GM19099 (cell line): ENCODE data around the gene COLEC12.

Experiments
- POLR2A ChIP-seq: IDR thresholded peaks from 3 replicates; pipeline ENCODE4 v1.6.1; 2011; ENCODE audit warnings: low read depth; ENCODE audit not compliant: insufficient read length; ENCODE audit errors: extremely low read depth

Gene COLEC12

GRCh38 chr18:306608-307255 is 193.8 kb downstream of the COLEC12 start:
- TF ChIP-seq POLR2A: no peak

DNA sequence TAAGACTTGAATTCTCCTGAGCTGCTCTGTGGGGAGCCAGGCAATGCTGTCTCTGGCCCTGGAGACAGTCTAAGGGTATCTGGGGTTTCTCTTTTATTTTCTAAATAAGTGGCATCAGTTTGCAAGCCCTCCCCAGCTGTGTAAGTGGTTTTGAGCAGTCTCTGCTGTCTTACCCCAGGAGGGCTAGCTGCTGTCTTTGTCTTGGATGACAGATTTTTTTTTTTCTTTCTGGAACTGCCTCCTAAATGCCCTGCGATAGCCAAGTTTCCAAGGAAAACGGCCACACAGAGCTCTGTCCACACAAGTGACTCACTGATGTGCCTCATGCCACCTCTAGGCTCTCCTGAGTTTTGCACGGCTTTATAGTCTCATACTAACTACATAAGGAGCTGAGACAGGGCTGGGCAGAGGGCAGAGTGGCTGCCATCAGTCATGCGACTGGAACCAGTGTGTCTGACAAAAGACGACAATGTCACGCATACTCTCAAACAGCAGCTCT is 195.4 kb downstream of the COLEC12 start:
- TF ChIP-seq POLR2A: no peak

DNA sequence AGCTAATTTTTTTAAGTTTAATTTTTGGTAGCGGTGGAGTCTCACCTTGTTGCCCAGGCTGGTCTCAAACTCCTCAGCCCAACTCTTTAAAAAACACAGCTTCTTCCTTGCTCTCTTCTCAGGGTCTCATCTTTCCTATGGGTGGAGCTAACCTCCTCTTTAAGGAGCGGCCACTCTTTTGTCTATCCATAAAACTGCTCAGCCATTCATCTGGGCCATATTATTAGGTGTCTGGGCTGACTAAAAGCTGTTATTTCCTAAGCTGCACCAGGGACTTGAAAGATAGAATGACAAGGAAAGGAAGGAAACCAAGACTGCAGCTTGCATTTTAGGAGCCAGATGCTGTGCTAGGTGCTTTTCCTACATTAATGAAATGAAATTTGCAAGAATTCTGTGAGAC is 196.9 kb downstream of the COLEC12 start:
- no peak for TF ChIP-seq POLR2A

GRCh38 chr18:303011-303410 is 197.5 kb downstream of the COLEC12 start:
- no peak for TF ChIP-seq POLR2A

DNA sequence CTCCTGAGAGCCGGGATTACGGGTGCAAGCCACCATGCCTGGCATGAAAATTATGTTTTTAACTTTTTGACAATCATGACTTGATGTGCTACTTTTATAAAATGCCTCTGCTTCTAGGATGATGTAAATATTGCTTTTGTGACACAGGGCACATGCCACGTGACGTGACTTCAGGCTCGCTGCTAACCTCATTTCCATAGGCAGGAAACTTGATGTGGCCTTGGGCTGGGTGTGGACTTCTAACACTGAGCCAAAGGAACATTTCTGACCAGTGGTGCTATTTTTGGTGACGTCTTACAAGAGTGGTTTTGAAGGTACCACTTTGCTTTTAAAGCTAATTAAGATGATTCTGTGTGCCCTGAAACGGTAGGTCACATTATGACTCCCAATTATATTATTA is 198.4 kb downstream of the COLEC12 start:
- no peak for TF ChIP-seq POLR2A

DNA sequence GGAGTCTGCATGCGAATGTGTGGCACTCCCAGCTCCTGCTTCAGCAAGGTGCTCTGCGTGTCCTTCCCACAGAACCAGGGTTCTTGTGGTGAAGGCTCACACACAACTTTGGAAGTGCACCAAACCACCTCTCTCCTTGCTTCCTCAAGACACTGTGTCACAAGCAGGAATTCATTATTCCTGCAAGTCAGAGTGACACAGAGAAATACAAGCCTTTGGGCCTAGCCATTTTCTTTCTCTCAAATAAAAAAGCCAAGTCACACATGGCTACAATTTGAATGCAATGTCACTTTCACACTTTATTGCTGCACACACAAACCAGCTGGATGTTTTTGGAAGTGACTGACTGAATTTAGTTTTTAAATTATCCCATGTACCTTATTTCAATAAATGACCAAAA is 202.6 kb downstream of the COLEC12 start:
- no peak for TF ChIP-seq POLR2A

GRCh38 chr18:295756-296490 is 204.6 kb downstream of the COLEC12 start:
- TF ChIP-seq POLR2A: no peak

GRCh38 chr18:294566-294965 is 205.9 kb downstream of the COLEC12 start:
- TF ChIP-seq POLR2A: no peak

DNA sequence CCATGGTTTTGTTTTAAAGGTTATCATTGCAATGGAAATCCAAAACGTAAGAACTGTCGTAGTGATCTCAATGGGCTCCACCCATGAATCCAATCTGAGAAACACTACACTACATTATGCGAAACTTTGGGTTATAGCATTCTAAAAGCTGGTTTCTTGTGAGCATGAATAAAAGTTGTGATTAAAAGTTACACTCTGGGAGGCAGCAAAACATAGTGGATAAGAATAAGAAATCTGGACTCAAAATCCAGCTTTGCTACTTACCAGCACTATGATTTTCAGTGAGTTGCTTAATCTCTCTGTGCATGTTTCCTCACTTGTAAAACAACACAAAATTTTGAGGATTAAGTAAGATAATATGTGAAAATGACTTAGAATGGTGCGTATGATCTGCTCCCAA is 207.0 kb downstream of the COLEC12 start:
- TF ChIP-seq POLR2A: no peak

- TF ChIP-seq POLR2A: no peak
Observed at GRCh38 chr18:292271-292670, 208.2 kb downstream of the COLEC12 start.

- TF ChIP-seq POLR2A: no peak
Observed at GRCh38 chr18:289026-289425, 211.5 kb downstream of the COLEC12 start.

DNA sequence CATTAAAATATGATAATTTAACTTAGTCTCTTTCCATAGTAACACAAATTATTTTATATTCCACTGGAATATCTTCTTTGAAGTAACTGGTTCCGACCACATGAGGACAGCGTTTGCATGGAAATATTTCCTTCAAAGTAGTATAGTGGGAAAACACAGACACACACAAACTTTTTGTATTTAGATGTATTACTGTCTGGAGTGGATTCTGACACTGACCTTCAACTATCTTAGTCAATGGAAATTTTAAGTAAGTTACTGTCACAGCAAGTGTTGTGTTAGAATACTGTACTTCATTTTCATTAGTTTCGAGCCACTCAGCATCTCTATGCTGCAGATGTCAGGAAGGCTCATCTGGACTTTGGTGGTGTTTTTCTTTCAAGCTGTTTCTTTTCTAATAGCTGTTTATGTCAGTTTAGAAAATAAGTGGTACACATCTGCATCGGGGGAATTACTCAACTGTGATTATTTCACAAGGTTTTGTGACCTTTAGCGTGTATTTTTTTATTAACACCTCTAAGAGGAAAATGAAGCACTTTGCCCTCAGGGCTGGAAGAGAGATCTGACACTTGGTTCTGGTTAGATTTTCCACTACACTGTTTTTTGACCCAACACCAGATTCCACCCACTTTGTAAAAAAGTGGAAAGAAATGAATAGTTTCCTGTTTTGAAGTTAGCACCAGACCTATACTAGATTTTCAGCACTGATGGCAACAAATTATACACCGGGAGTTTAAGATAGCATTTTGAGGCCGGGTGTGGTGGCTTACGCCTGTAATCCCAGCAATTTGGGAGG is 213.8 kb downstream of the COLEC12 start:
- TF ChIP-seq POLR2A: no peak

DNA sequence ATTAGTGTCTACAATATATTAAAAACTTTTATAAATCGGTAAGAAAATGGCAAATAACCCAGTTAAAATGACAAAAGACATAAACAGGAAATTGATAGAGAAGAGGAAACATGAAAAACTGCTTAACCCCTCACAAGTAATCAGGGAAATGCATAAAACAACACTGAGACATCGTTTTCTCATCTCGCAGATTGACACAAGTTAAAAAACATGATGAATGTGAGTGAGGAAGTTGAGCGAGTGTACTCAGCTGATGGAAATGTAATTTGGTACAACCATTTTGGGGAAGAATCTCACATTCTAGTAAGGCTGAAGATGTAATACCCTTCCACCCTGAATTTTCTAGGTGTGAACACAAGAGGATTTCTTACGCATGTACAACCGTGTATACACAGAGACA is 214.7 kb downstream of the COLEC12 start:
- TF ChIP-seq POLR2A: no peak

DNA sequence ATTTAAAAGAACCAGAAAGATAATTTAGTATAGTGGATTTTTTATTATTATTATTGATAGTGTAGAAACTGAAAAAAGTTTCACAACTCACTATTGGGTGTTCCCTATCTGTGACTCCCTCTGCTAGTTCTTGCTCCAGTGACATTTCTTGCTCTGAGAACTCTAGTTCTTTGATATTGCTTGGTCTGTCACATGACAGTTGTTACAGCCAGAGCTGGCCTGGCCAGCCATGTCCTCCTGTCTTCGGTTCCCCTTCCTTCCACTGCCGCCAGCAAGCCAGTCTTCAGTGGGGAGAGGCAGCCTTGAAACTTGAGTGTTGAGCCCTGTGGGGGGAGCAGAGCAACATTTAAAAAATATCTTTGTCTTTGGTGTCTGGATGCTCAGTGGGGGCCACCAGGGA is 225.0 kb downstream of the COLEC12 start:
- TF ChIP-seq POLR2A: no peak

GRCh38 chr18:274313-274712 is 226.2 kb downstream of the COLEC12 start:
- TF ChIP-seq POLR2A: no peak

- no peak for TF ChIP-seq POLR2A
Observed at GRCh38 chr18:273525-273924, 227.0 kb downstream of the COLEC12 start.

DNA sequence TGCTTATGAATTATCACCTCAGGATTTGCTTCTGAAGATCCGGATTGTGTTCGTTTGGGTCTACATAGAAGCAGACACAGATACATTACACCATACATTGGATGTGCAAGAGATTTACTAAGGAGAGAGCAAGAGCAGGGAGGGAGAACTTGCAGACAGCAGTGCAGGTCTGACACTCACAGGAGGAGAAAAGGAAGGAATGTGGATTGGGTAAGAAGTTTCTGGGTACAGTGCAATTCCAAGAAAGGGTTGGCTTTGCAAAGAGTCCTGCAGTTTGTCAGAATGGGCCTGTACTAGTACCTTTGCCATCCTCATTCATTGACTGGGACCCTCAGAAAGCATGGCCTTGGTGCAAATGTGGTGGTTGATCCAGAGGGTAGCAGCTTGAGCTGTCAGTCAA is 227.9 kb downstream of the COLEC12 start:
- TF ChIP-seq POLR2A: no peak
